ENCODE data around the gene EEF1A2. TPM values are rescaled to one million over a fixed set of nuclear protein-coding genes. Genes with fewer than 3 reads are reported as not detected.
"Not testable (repeated sequence)": the region's sequence is repeated elsewhere in the genome, so short reads cannot be mapped to it uniquely, and the experiment has no call there.

Gene EEF1A2
- polyA plus RNA-seq, 1 donor: 1,049 TPM

GRCh38 chr20:63487116-63487764 is 11.6 kb downstream of the EEF1A2 start:
- DNase-seq (ENCODE audit: low read depth): no peak

GRCh38 chr20:63486300-63486855 is 12.5 kb downstream of the EEF1A2 start:
- DNase-seq (ENCODE audit: low read depth): no peak

- no peak for DNase-seq (ENCODE audit: low read depth)
These were observed 14.1 kb downstream of the EEF1A2 start for GRCh38 chr20:63484651-63485403.

GRCh38 chr20:63484236-63484635 is 14.6 kb downstream of the EEF1A2 start:
- no peak for DNase-seq (ENCODE audit: low read depth)

- no peak for DNase-seq (ENCODE audit: low read depth)
These were observed 15.0 kb downstream of the EEF1A2 start for GRCh38 chr20:63483834-63484233.

- no peak for DNase-seq (ENCODE audit: low read depth)
These were observed 16.8 kb downstream of the EEF1A2 start for GRCh38 chr20:63482021-63482587.

- no peak for DNase-seq (ENCODE audit: low read depth)
These were observed 17.4 kb downstream of the EEF1A2 start for GRCh38 chr20:63481503-63481902.

- not testable (repeated sequence) for DNase-seq (ENCODE audit: low read depth)
These were observed 19.0 kb downstream of the EEF1A2 start for GRCh38 chr20:63479695-63480419.

- no peak for DNase-seq (ENCODE audit: low read depth)
These were observed 20.3 kb downstream of the EEF1A2 start for GRCh38 chr20:63478346-63479302.

- DNase-seq (ENCODE audit: low read depth): no peak
These were observed 20.9 kb downstream of the EEF1A2 start for GRCh38 chr20:63477944-63478343.

- no peak for DNase-seq (ENCODE audit: low read depth)
These were observed 21.7 kb downstream of the EEF1A2 start for GRCh38 chr20:63477061-63477616.

- DNase-seq (ENCODE audit: low read depth): no peak
These were observed 23.7 kb downstream of the EEF1A2 start for GRCh38 chr20:63475209-63475608.

GRCh38 chr20:63473555-63474449 is 25.1 kb downstream of the EEF1A2 start:
- DNase-seq (ENCODE audit: low read depth): no peak

GRCh38 chr20:63472862-63473390 is 26.0 kb downstream of the EEF1A2 start:
- no peak for DNase-seq (ENCODE audit: low read depth)

- no peak for DNase-seq (ENCODE audit: low read depth)
These were observed 26.7 kb downstream of the EEF1A2 start, which contains the start of gene KCNQ2 for GRCh38 chr20:63471981-63472831. Gene KCNQ2 (minus strand): TSS chr20:63472655. CDS start chr20:63472463, 192 bp downstream.

- DNase-seq (ENCODE audit: low read depth): no peak
These were observed 27.2 kb downstream of the EEF1A2 start for GRCh38 chr20:63471717-63471980.

GRCh38 chr20:63471002-63471716 is 27.7 kb downstream of the EEF1A2 start:
- DNase-seq (ENCODE audit: low read depth): no peak

GRCh38 chr20:63470410-63470809 is 28.5 kb downstream of the EEF1A2 start:
- DNase-seq (ENCODE audit: low read depth): no peak

Data from forelimb muscle (tissue), 1 donor.